Osteoblast (primary cell): Measurements from ENCODE around the gene TMEFF1. TPM values are rescaled to one million over a fixed set of nuclear protein-coding genes. Genes with fewer than 3 reads are reported as not detected.

Experiments
- DNase-seq: peaks from one replicate; pipeline ENCODE4 v3.0.0; 2011; ENCODE audit warnings: low spot score, mixed read lengths; ENCODE audit not compliant: insufficient read length; ENCODE audit errors: missing footprints
- H2AFZ ChIP-seq: 2 replicates; pipeline ENCODE4 v1.6.0; 2011; ENCODE audit warnings: mild to moderate bottlenecking, low read length
- H3K27ac ChIP-seq: 2 replicates; pipeline ENCODE4 v1.5.1; 2011; ENCODE audit warnings: mild to moderate bottlenecking, low read depth, low read length, moderate library complexity
- H3K27me3 ChIP-seq: 2 replicates; pipeline ENCODE4 v1.6.0; 2012; ENCODE audit warnings: mild to moderate bottlenecking, control low read depth, inconsistent platforms, low read length, moderate library complexity; ENCODE audit not compliant: insufficient read depth
- H3K36me3 ChIP-seq: 2 replicates; pipeline ENCODE4 v1.5.1; 2011; ENCODE audit warnings: mild to moderate bottlenecking, low read length, control low read depth, moderate library complexity; ENCODE audit not compliant: insufficient read depth
- H3K4me1 ChIP-seq: 2 replicates; pipeline ENCODE4 v1.5.1; 2011; ENCODE audit warnings: mild to moderate bottlenecking, low read length, control low read depth, moderate library complexity; ENCODE audit not compliant: insufficient read depth
- H3K4me2 ChIP-seq: 2 replicates; pipeline ENCODE4 v1.6.0; 2011; ENCODE audit warnings: mild to moderate bottlenecking, low read length; ENCODE audit not compliant: insufficient read depth
- H3K4me3 ChIP-seq: fragments of 200-600 bp; sonication (generic); 3 replicates; pipeline ENCODE4 v1.5.1; 2012; ENCODE audit warnings: mild to moderate bottlenecking, low read length, inconsistent platforms; ENCODE audit not compliant: insufficient read depth
- H3K79me2 ChIP-seq: 2 replicates; pipeline ENCODE4 v1.6.0; 2012; ENCODE audit warnings: mild to moderate bottlenecking, low read length, control low read depth, inconsistent platforms; ENCODE audit not compliant: insufficient read depth
- H3K9me3 ChIP-seq: 2 replicates; pipeline ENCODE4 v1.5.1; 2011; ENCODE audit warnings: low read depth, low read length, control low read depth
- H4K20me1 ChIP-seq: 2 replicates; pipeline ENCODE4 v1.6.0; 2012; ENCODE audit warnings: mild to moderate bottlenecking, low read length, control low read depth; ENCODE audit not compliant: insufficient read depth
- total RNA-seq: library from RNA; depleted of rRNA; stranded (reverse); fragments of >200 nt; gene quantifications from 2 replicates; pipeline ENCODE4 v1.2.3, GENCODE V29; 2012
- TF ChIP-seq, protein P1 (sequence below): IDR thresholded peaks from 2 replicates; pipeline ENCODE4 v1.5.1; 2011; ENCODE audit warnings: mild to moderate bottlenecking, low read depth, low read length, moderate library complexity; ENCODE audit errors: extremely low read depth

TMEFF1 gene
- total RNA-seq, 1 donor: 0.72 TPM

- Histone ChIP-seq H4K20me1 (no peaks in the 10 kb centered on the region), H3K4me3 (no peak overlapping the region), H3K27ac (no peak overlapping the region), H3K79me2 (no peaks in the 10 kb centered on the region), H3K9me3 (no peaks in the 10 kb centered on the region), H3K36me3 (no peaks in the 10 kb centered on the region), H3K4me1 (no peaks in the 10 kb centered on the region), H2AFZ (no peak overlapping the region), H3K4me2 (no peak overlapping the region), H3K27me3 (no peaks in the 10 kb centered on the region)
- TF ChIP-seq, protein P1, sequence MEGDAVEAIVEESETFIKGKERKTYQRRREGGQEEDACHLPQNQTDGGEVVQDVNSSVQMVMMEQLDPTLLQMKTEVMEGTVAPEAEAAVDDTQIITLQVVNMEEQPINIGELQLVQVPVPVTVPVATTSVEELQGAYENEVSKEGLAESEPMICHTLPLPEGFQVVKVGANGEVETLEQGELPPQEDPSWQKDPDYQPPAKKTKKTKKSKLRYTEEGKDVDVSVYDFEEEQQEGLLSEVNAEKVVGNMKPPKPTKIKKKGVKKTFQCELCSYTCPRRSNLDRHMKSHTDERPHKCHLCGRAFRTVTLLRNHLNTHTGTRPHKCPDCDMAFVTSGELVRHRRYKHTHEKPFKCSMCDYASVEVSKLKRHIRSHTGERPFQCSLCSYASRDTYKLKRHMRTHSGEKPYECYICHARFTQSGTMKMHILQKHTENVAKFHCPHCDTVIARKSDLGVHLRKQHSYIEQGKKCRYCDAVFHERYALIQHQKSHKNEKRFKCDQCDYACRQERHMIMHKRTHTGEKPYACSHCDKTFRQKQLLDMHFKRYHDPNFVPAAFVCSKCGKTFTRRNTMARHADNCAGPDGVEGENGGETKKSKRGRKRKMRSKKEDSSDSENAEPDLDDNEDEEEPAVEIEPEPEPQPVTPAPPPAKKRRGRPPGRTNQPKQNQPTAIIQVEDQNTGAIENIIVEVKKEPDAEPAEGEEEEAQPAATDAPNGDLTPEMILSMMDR: no peak
- no peak for DNase-seq
Observed at GRCh38 chr9:100619194-100619593, 146.2 kb downstream of the TMEFF1 start.

- DNase-seq: no peak
- no peaks in the 10 kb centered on the region for H3K4me1 ChIP-seq
- TF ChIP-seq, protein P1: no peak
- no peak overlapping the region for H3K4me2 ChIP-seq
- H2AFZ ChIP-seq: no peak overlapping the region
- no peak overlapping the region for H3K27ac ChIP-seq
- H3K9me3 ChIP-seq: no peaks in the 10 kb centered on the region
- no peaks in the 10 kb centered on the region for H3K27me3 ChIP-seq
- H3K79me2 ChIP-seq: no peaks in the 10 kb centered on the region
- H3K4me3 ChIP-seq: no peak overlapping the region
- no peaks in the 10 kb centered on the region for H3K36me3 ChIP-seq
- no peaks in the 10 kb centered on the region for H4K20me1 ChIP-seq
Observed at GRCh38 chr9:100619665-100620064, 146.7 kb downstream of the TMEFF1 start.

GRCh38 chr9:100623969-100624368 lies 151.0 kb downstream of the TMEFF1 start:
- Histone ChIP-seq H3K27me3 (no peaks in the 10 kb centered on the region), H4K20me1 (no peaks in the 10 kb centered on the region), H3K4me2 (no peak overlapping the region), H3K27ac (no peak overlapping the region), H3K4me1 (no peaks in the 10 kb centered on the region), H3K4me3 (no peak overlapping the region), H3K36me3 (no peaks in the 10 kb centered on the region), H3K9me3 (no peaks in the 10 kb centered on the region), H2AFZ (no peak overlapping the region), H3K79me2 (no peaks in the 10 kb centered on the region)
- DNase-seq: no peak
- TF ChIP-seq, protein P1: no peak

- Histone ChIP-seq H3K4me1 (no peaks in the 10 kb centered on the region), H4K20me1 (no peaks in the 10 kb centered on the region), H3K36me3 (no peaks in the 10 kb centered on the region), H3K27ac (no peak overlapping the region), H3K79me2 (no peaks in the 10 kb centered on the region), H3K9me3 (no peaks in the 10 kb centered on the region), H2AFZ (no peak overlapping the region), H3K27me3 (no peaks in the 10 kb centered on the region), H3K4me2 (no peak overlapping the region), H3K4me3 (no peak overlapping the region)
- TF ChIP-seq, protein P1: no peak
- DNase-seq: no peak
Observed at GRCh38 chr9:100626949-100627348, 154.0 kb downstream of the TMEFF1 start.

Other genes starting within 250 kb of the TMEFF1 start
- 29.3 and 35.9 TPM in 2 replicates for gene TEX10, start 120.2 kb upstream of the TMEFF1 start, total RNA-seq
- 67.3 and 76.3 TPM in 2 replicates for gene MSANTD3, start 46.0 kb upstream of the TMEFF1 start, total RNA-seq
- 1.4 and 1.5 TPM in 2 replicates for gene CAVIN4, start 104.9 kb downstream of the TMEFF1 start, total RNA-seq